Mesenchymal stem cell (in vitro differentiated cells and primary cell): ENCODE results near the gene GALNT5.

Experiments
- DNase-seq: peaks from one replicate; pipeline ENCODE4 v3.0.0-alpha.2; 2013
- H2AFZ ChIP-seq: one replicate; pipeline ENCODE4 v1.6.1; 2013; ENCODE audit warnings: low read depth, mild to moderate bottlenecking, control low read depth, inconsistent platforms, low read length, moderate library complexity
- H2AK5ac ChIP-seq: 2 replicates; pipeline ENCODE4 v1.6.1; 2013; ENCODE audit warnings: low read length, moderate library complexity, mild to moderate bottlenecking, inconsistent platforms; ENCODE audit not compliant: severe bottlenecking
- H2BK120ac ChIP-seq: one replicate; pipeline ENCODE4 v1.6.1; 2013; ENCODE audit warnings: low read depth, mild to moderate bottlenecking, inconsistent platforms, low read length, moderate library complexity
- H2BK12ac ChIP-seq, 2 experiments: one replicate each; pipeline ENCODE4 v1.6.1; 2013; ENCODE audit warnings: inconsistent platforms in 2 of 2, low read length in 2 of 2, mild to moderate bottlenecking in 2 of 2, moderate library complexity in 2 of 2, control low read depth in 1 of 2
- H2BK15ac ChIP-seq: one replicate; pipeline ENCODE4 v1.6.1; 2013; ENCODE audit warnings: mild to moderate bottlenecking, low read depth, inconsistent platforms; ENCODE audit not compliant: poor library complexity, severe bottlenecking
- H2BK5ac ChIP-seq: 2 replicates; pipeline ENCODE4 v1.6.1; 2013; ENCODE audit warnings: low read depth, mild to moderate bottlenecking, low read length, control low read depth, inconsistent platforms; ENCODE audit not compliant: poor library complexity, severe bottlenecking
- H3K14ac ChIP-seq, 2 experiments: one replicate each; pipeline ENCODE4 v1.6.1; 2013; ENCODE audit warnings: inconsistent platforms in 2 of 2, low read length in 2 of 2, control low read depth in 1 of 2, mild to moderate bottlenecking in 1 of 2, moderate library complexity in 1 of 2
- H3K18ac ChIP-seq, 2 experiments: one replicate each; pipeline ENCODE4 v1.6.1; 2013; ENCODE audit warnings: inconsistent platforms in 2 of 2, low read length in 2 of 2, control low read depth in 1 of 2, low read depth in 1 of 2, mild to moderate bottlenecking in 1 of 2
- H3K23ac ChIP-seq, 2 experiments: one replicate each; pipeline ENCODE4 v1.6.1; 2013; ENCODE audit warnings: inconsistent platforms in 2 of 2, low read length in 2 of 2, mild to moderate bottlenecking in 2 of 2, moderate library complexity in 2 of 2, control low read depth in 1 of 2
- H3K27ac ChIP-seq: 2 replicates; pipeline ENCODE4 v1.5.1; 2013; ENCODE audit warnings: mild to moderate bottlenecking, moderate library complexity, low read length, control low read depth, inconsistent platforms; ENCODE audit not compliant: poor library complexity, severe bottlenecking
- H3K27me3 ChIP-seq, 2 experiments: 2 replicates each; pipeline versions ENCODE4 v1.6.1 to v1.7.0; 2013; ENCODE audit warnings: low read length in 2 of 2, mild to moderate bottlenecking in 2 of 2, moderate library complexity in 2 of 2, control low read depth in 1 of 2, inconsistent platforms in 1 of 2; ENCODE audit not compliant: control insufficient read depth in 1 of 2, insufficient read depth in 1 of 2
- H3K36me3 ChIP-seq, 2 experiments: 2 replicates each; pipeline versions ENCODE4 v1.6.1 to v1.7.0; 2013; ENCODE audit warnings: low read length in 2 of 2, control low read depth in 1 of 2, inconsistent platforms in 1 of 2, low read depth in 1 of 2, mild to moderate bottlenecking in 1 of 2; ENCODE audit not compliant: insufficient read depth in 2 of 2, control insufficient read depth in 1 of 2
- H3K4ac ChIP-seq, 2 experiments: one replicate each; pipeline ENCODE4 v1.6.1; 2013; ENCODE audit warnings: inconsistent platforms in 2 of 2, low read length in 2 of 2, mild to moderate bottlenecking in 2 of 2, moderate library complexity in 2 of 2, control low read depth in 1 of 2, low read depth in 1 of 2
- H3K4me1 ChIP-seq: 2 replicates; pipeline ENCODE4 v1.6.1; 2013; ENCODE audit warnings: low read depth, low read length, control low read depth; ENCODE audit not compliant: control insufficient read depth, insufficient read depth
- H3K4me2 ChIP-seq: 2 replicates; pipeline ENCODE4 v1.6.1; 2013; ENCODE audit warnings: low read length, mild to moderate bottlenecking, inconsistent platforms; ENCODE audit not compliant: poor library complexity, severe bottlenecking
- H3K4me3 ChIP-seq, 2 experiments: 2 replicates each; pipeline versions ENCODE4 v1.5.1 to v1.7.0; 2013; ENCODE audit warnings: low read length in 2 of 2, mild to moderate bottlenecking in 2 of 2, control low read depth in 1 of 2, low read depth in 1 of 2; ENCODE audit not compliant: insufficient read depth in 1 of 2
- H3K79me1 ChIP-seq: replicated peaks from 2 replicates; pipeline ENCODE4 v1.6.1; 2013; ENCODE audit warnings: mild to moderate bottlenecking, control low read depth, low read length, inconsistent platforms; ENCODE audit not compliant: poor library complexity, severe bottlenecking
- H3K9ac ChIP-seq: 2 replicates; pipeline ENCODE4 v1.7.0; 2013; ENCODE audit warnings: mild to moderate bottlenecking, low read length, moderate library complexity
- H3K9me3 ChIP-seq: 2 replicates; pipeline ENCODE4 v1.7.0; 2013; ENCODE audit warnings: mild to moderate bottlenecking, low read length; ENCODE audit not compliant: control insufficient read depth
- H4K8ac ChIP-seq: one replicate; pipeline ENCODE4 v1.6.1; 2013; ENCODE audit warnings: inconsistent platforms, mild to moderate bottlenecking, low read length, moderate library complexity
- H4K91ac ChIP-seq: one replicate; pipeline ENCODE4 v1.6.1; 2013; ENCODE audit warnings: mild to moderate bottlenecking, low read length, inconsistent platforms
- WGBS: methylation state at CpG from one replicate; pipeline ENCODE4 v1.1.7; 2013; ENCODE audit warnings: mixed read lengths; 5-methylcytosine and 5-hydroxymethylcytosine counted together

The GALNT5 gene

DNA sequence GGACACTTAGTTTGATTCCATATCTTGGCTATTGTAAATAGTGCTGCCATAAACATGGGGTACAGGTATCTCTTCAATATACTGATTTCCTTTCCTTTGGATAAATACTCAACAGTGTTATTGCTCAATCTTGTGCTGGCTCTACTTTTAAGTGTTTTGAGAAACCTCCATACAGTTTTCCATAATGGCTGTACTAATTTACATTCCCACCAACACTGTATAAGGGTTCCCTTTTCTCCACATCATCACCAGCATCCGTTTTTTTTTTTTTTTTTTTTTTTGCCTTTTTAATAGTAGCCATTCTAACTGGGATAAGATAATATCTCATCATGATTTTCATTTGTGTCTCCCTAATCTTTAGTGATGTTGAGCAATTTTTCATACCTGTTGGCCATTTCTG is 29.9 kb upstream of the GALNT5 start:
- Histone ChIP-seq H3K27me3 (no peaks in the 10 kb centered on the region), H2AFZ (no peak overlapping the region), H3K9ac (no peak overlapping the region), H3K4me1 (no peaks in the 10 kb centered on the region), H2BK15ac (no peak overlapping the region), H3K14ac (no peak overlapping the region), H3K23ac (no peak overlapping the region), H2AK5ac (no peak overlapping the region), H2BK12ac (no peak overlapping the region), H3K79me1 (no peaks in the 10 kb centered on the region), H3K4ac (no peak overlapping the region), H3K27ac (no peak overlapping the region), H3K9me3 (no peaks in the 10 kb centered on the region), H3K4me3 (no peak overlapping the region), H3K18ac (no peak overlapping the region), H4K8ac (no peak overlapping the region), H2BK120ac (no peak overlapping the region), H3K36me3 (no peaks in the 10 kb centered on the region), H4K91ac (no peak overlapping the region), H3K4me2 (no peak overlapping the region), H2BK5ac (no peak overlapping the region)
- no CpG with 5 or more reads among the region's 1 CpG for WGBS
- no peak for DNase-seq

DNA sequence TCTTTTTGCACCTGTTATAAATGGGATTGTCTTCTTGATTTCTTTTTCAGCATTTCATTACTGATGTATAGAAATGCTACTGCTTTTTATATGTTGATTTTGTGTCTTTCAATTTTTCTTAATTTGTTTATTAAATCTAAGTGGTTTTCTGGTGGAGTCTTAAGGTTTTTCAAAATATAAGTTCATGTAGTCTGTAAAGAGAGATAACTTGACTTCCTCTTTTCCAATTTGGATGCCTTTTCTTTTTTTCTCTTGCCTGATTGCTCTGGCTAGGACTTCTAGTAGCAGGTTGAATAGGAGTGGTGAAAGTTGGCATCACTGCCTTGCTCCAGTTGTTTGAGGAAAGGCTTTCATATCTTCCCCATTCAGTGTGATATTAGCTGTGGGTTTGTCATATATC is 28.6 kb upstream of the GALNT5 start:
- no peak overlapping the region for H3K4ac ChIP-seq
- H3K9ac ChIP-seq, result no peak overlapping the region
- H3K27ac ChIP-seq, result no peak overlapping the region
- no peak overlapping the region for H2BK5ac ChIP-seq
- DNase-seq, result no peak
- H3K36me3 ChIP-seq, result no peaks in the 10 kb centered on the region
- H2BK120ac ChIP-seq, result no peak overlapping the region
- H2AK5ac ChIP-seq, result no peak overlapping the region
- H2AFZ ChIP-seq, result no peak overlapping the region
- H3K27me3 ChIP-seq, result no peaks in the 10 kb centered on the region
- no peak overlapping the region for H2BK12ac ChIP-seq
- no peak overlapping the region for H3K23ac ChIP-seq
- no peak overlapping the region for H4K91ac ChIP-seq
- no peak overlapping the region for H3K18ac ChIP-seq
- H3K9me3 ChIP-seq, result no peaks in the 10 kb centered on the region
- H3K4me3 ChIP-seq, result no peak overlapping the region
- H3K4me2 ChIP-seq, result no peak overlapping the region
- H4K8ac ChIP-seq, result no peak overlapping the region
- H2BK15ac ChIP-seq, result no peak overlapping the region
- no peaks in the 10 kb centered on the region for H3K79me1 ChIP-seq
- no peak overlapping the region for H3K14ac ChIP-seq
- no peaks in the 10 kb centered on the region for H3K4me1 ChIP-seq

DNA sequence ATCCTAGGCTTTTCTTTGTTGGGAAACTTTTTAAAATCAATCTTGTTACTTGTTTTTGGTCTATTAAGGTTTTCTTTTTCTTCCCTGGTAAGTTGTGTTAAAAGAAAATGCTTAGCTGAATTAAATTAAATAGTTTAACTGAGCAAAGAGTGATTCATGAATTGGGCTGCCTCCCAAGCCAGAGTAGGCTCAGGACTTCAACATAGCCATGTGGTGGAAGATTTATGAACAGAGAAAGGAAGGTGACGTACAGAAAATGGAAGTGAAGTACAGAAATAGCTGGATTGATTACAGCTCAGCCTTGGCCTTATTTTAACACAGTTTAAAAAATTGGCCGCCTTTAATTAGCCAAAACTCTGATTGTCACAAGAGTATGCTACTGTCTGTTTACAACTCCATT is 27.9 kb upstream of the GALNT5 start:
- no peak overlapping the region for H3K27ac ChIP-seq
- WGBS, result 50% methylated on average over 1 of the region's 2 CpGs
- H3K9me3 ChIP-seq, result no peaks in the 10 kb centered on the region

DNA sequence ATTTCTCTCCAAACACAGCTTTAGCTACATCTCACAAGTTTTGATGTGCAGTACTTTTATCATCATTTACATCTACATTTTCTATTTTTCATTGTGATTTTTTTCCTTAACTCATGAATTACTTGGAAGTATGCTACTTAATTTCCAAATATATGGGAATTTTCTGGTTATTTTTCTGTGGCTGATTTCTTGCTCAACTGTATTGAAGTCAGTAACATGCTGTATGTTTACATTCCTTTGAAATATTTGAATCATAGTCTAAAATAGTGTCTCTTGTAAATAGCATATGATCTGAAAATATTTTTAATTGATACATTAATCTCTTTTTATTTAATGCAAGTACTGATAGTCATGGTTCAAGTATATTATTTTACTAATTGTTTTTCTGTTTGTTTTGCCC is 26.0 kb upstream of the GALNT5 start:
- H4K91ac ChIP-seq, result no peak overlapping the region
- H3K4me3 ChIP-seq, result no peak overlapping the region
- no peak overlapping the region for H2AK5ac ChIP-seq
- no peak overlapping the region for H3K14ac ChIP-seq
- H3K79me1 ChIP-seq, result no peaks in the 10 kb centered on the region
- H2BK5ac ChIP-seq, result no peak overlapping the region
- DNase-seq, result no peak
- H2BK120ac ChIP-seq, result no peak overlapping the region
- no peak overlapping the region for H3K4ac ChIP-seq
- no peaks in the 10 kb centered on the region for H3K27me3 ChIP-seq
- H2BK15ac ChIP-seq, result no peak overlapping the region
- no peak overlapping the region for H3K27ac ChIP-seq
- H3K9ac ChIP-seq, result no peak overlapping the region
- H3K18ac ChIP-seq, result no peak overlapping the region
- H3K36me3 ChIP-seq, result no peaks in the 10 kb centered on the region
- H3K4me1 ChIP-seq, result no peaks in the 10 kb centered on the region
- H3K4me2 ChIP-seq, result no peak overlapping the region
- H2AFZ ChIP-seq, result no peak overlapping the region
- no peak overlapping the region for H4K8ac ChIP-seq
- no peak overlapping the region for H2BK12ac ChIP-seq
- no peak overlapping the region for H3K23ac ChIP-seq
- no peaks in the 10 kb centered on the region for H3K9me3 ChIP-seq

More for the DNA sequence above, 27.9 kb upstream of the GALNT5 start:
- Histone ChIP-seq H3K9ac (peak overlapping the region; percentile 27), H2BK15ac (no peak overlapping the region), H3K4me2 (no peak overlapping the region), H2AK5ac (no peak overlapping the region), H3K4me3 (no peak overlapping the region), H2BK12ac (no peak overlapping the region), H4K91ac (no peak overlapping the region), H2BK120ac (no peak overlapping the region), H3K36me3 (no peaks in the 10 kb centered on the region), H2BK5ac (no peak overlapping the region), H4K8ac (no peak overlapping the region), H3K79me1 (no peaks in the 10 kb centered on the region), H3K18ac (no peak overlapping the region), H3K14ac (no peak overlapping the region), H3K27me3 (no peaks in the 10 kb centered on the region), H3K23ac (no peak overlapping the region), H3K4me1 (no peaks in the 10 kb centered on the region), H3K4ac (no peak overlapping the region), H2AFZ (no peak overlapping the region)
- DNase-seq, result peak; percentile 32
